Upper lobe of left lung (tissue), 6 donors: ENCODE data around the gene GSTM2. TPM values are rescaled to one million over a fixed set of nuclear protein-coding genes. Genes with fewer than 3 reads are reported as not detected.

Experiments used
- ATAC-seq, 2 donors: fragments of 200-7000 bp; cut with Tn5 transposase; one replicate each; pipeline ENCODE4 v1.9.1; 2022; ENCODE audit warnings: mild to moderate bottlenecking in 2 of 2, moderate library complexity in 2 of 2; ENCODE audit not compliant: low FRiP score in 2 of 2
- DNase-seq, 2 donors: peaks; one replicate each; pipeline ENCODE4 v3.0.0-alpha.2; 2019 to 2020
- H3K27ac ChIP-seq, 4 donors: fragments of 200-600 bp; sonication (generic); one replicate each; pipeline ENCODE4 v1.5.1; 2016 to 2019
- H3K27me3 ChIP-seq, 4 donors: fragments of 200-600 bp; sonication (generic); one replicate each; pipeline ENCODE4 v1.5.1; 2017 to 2019
- H3K36me3 ChIP-seq, 4 donors: fragments of 200-600 bp; sonication (generic); one replicate each; pipeline ENCODE4 v1.5.1; 2016 to 2019
- H3K4me1 ChIP-seq, 4 donors: fragments of 200-600 bp; sonication (generic); one replicate each; pipeline ENCODE4 v1.5.1; 2018 to 2019
- H3K4me3 ChIP-seq, 4 donors: fragments of 200-600 bp; sonication (generic); one replicate each; pipeline ENCODE4 v1.5.1; 2017 to 2019; ENCODE audit warnings: mild to moderate bottlenecking in 2 of 4, moderate library complexity in 1 of 4
- H3K9me3 ChIP-seq, 4 donors: fragments of 200-600 bp; sonication (generic); one replicate each; pipeline ENCODE4 v1.5.1; 2018 to 2019
- CTCF ChIP-seq, 6 experiments: fragments of 450-650 bp in 4 of 6; fragments of 200-600 bp in 2 of 6; sonication (generic) in 2 of 6; IDR thresholded peaks; one replicate each; pipeline ENCODE4 v1.5.1; 2016 to 2019; ENCODE audit warnings: antibody characterized with exemption in 6 of 6
- EP300 ChIP-seq, 4 donors: sonication (generic); formaldehyde crosslinking; IDR thresholded peaks; one replicate each; pipeline ENCODE4 v1.5.1; 2017; ENCODE audit warnings: antibody characterized with exemption in 4 of 4, control low read depth in 2 of 4
- POLR2A ChIP-seq, 4 donors: fragments of 450-650 bp; IDR thresholded peaks; one replicate each; pipeline ENCODE4 v1.5.1; 2016 to 2017; ENCODE audit warnings: antibody characterized with exemption in 4 of 4, mild to moderate bottlenecking in 2 of 4
- POLR2AphosphoS5 ChIP-seq, 2 donors: sonication (generic); formaldehyde crosslinking; IDR thresholded peaks; one replicate each; pipeline ENCODE4 v1.5.1; 2017; ENCODE audit warnings: antibody characterized with exemption in 2 of 2
- WGBS, 2 donors: methylation state at CpG; one replicate each; pipeline ENCODE4 v1.1.5; 2017 to 2018; 5-methylcytosine and 5-hydroxymethylcytosine counted together
- total RNA-seq, 6 donors: library from RNA; depleted of rRNA in 4 of 6; stranded (reverse); fragments of >200 nt in 4 of 6; gene quantifications; one replicate each; pipeline versions ENCODE4 v1.1.0 to v1.2.1, GENCODE V29; 2016 to 2021
- donor health status: DM: no; HTN: no; CAD: no; lungs with moderate emphysema.
- donor health status: DM: no; HTN: yes; CAD: no; lungs with severe emphysema.

Gene GSTM2
- total RNA-seq, 6 donors from 2014 or later: 19.0 to 263 (median 31.6) TPM

GRCh38 chr1:109634771-109635750 lies 32.8 kb upstream of the GSTM2 start:
- H3K27me3 ChIP-seq: no peaks in the 10 kb centered on the region
- peaks cover 7 to 17% (median 15%) of the 10 kb centered on the region in 4 donors for H3K36me3 ChIP-seq
- DNase-seq (no peak), ATAC-seq (no peak)
- TF ChIP-seq CTCF (IDR thresholded peaks at IDR 0.05) (no peak), POLR2AphosphoS5 (IDR thresholded peaks at IDR 0.05) (no peak), EP300 (IDR thresholded peaks at IDR 0.05) (no peak), POLR2A (IDR thresholded peaks at IDR 0.05) (no peak)
- no peak overlapping the region for H3K27ac ChIP-seq
- H3K9me3 ChIP-seq: no peaks in the 10 kb centered on the region
- 41 to 60% methylated on average over 11 to 13 of the region's 13 CpGs for WGBS, 2 donors
- peaks cover 0 to 8% (median 3%) of the 10 kb centered on the region in 4 donors for H3K4me1 ChIP-seq
- H3K4me3 ChIP-seq: no peak overlapping the region

GRCh38 chr1:109635862-109636200 lies 32.0 kb upstream of the GSTM2 start:
- no peak overlapping the region for H3K27ac ChIP-seq
- no peak for ATAC-seq
- H3K27me3 ChIP-seq: no peaks in the 10 kb centered on the region
- H3K36me3 ChIP-seq: peaks cover 6 to 12% (median 10%) of the 10 kb centered on the region in 4 donors
- H3K9me3 ChIP-seq: no peaks in the 10 kb centered on the region
- peaks cover 0 to 8% (median 6%) of the 10 kb centered on the region in 4 donors for H3K4me1 ChIP-seq
- no peak overlapping the region for H3K4me3 ChIP-seq
- no peak for DNase-seq
- TF ChIP-seq EP300 (IDR thresholded peaks at IDR 0.05): no peak
- no peak for TF ChIP-seq POLR2AphosphoS5 (IDR thresholded peaks at IDR 0.05)
- no peak for TF ChIP-seq CTCF (IDR thresholded peaks at IDR 0.05)
- TF ChIP-seq POLR2A (IDR thresholded peaks at IDR 0.05): no peak
- 76 to 93% methylated on average over 2 of the region's 2 CpGs for WGBS, 2 donors

GRCh38 chr1:109636201-109636952 lies 31.5 kb upstream of the GSTM2 start:
- Histone ChIP-seq H3K36me3 (peaks cover under 1 to 6% (median 5%) of the 10 kb centered on the region in 4 donors), H3K4me1 (peaks cover 0 to 8% (median 6%) of the 10 kb centered on the region in 4 donors), H3K27ac (no peak overlapping the region), H3K4me3 (no peak overlapping the region), H3K27me3 (no peaks in the 10 kb centered on the region), H3K9me3 (no peaks in the 10 kb centered on the region)
- peak in 1 of 2 donors; percentile 62 for ATAC-seq
- DNase-seq: no peak
- TF ChIP-seq POLR2AphosphoS5 (IDR thresholded peaks at IDR 0.05) (no peak), CTCF (IDR thresholded peaks at IDR 0.05) (no peak), EP300 (IDR thresholded peaks at IDR 0.05) (no peak)
- WGBS, 2 donors: 67 to 76% methylated on average over 5 to 9 of the region's 9 CpGs

- no peaks in the 10 kb centered on the region for H3K36me3 ChIP-seq
- no peaks in the 10 kb centered on the region for H3K9me3 ChIP-seq
- no peak overlapping the region for H3K27ac ChIP-seq
- TF ChIP-seq POLR2A (IDR thresholded peaks at IDR 0.05): no peak
- TF ChIP-seq POLR2AphosphoS5 (IDR thresholded peaks at IDR 0.05): no peak
- no peak for TF ChIP-seq EP300 (IDR thresholded peaks at IDR 0.05)
- TF ChIP-seq CTCF (IDR thresholded peaks at IDR 0.05): no peak
- H3K4me3 ChIP-seq: no peak overlapping the region
- 94 to 95% methylated on average over 7 of the region's 7 CpGs for WGBS, 2 donors
- peaks cover 0 to 8% (median 6%) of the 10 kb centered on the region in 4 donors for H3K4me1 ChIP-seq
- DNase-seq (no peak), ATAC-seq (no peak)
- H3K27me3 ChIP-seq: no peaks in the 10 kb centered on the region
Observed at GRCh38 chr1:109637446-109637845, 30.4 kb upstream of the GSTM2 start.
